Fibroblast of lung (primary cell): ENCODE measurements around the gene KCNIP1.

Experiments
- EZH2 ChIP-seq: IDR thresholded peaks from 2 replicates; pipeline ENCODE4 v1.5.1; 2012; ENCODE audit warnings: low read length, control low read depth, mild to moderate bottlenecking; ENCODE audit errors: missing control alignments
- TF ChIP-seq, protein P1 (sequence below), 2 donors: IDR thresholded peaks in 1 of 2; conservative IDR thresholded peaks in 1 of 2; 1 replicate in 1 of 2; 2 replicates in 1 of 2; pipeline ENCODE4 v1.5.1; 2011 to 2012; ENCODE audit warnings: low read length in 2 of 2, control low read depth in 1 of 2, inconsistent platforms in 1 of 2, low read depth in 1 of 2, mild to moderate bottlenecking in 1 of 2

DNA sequence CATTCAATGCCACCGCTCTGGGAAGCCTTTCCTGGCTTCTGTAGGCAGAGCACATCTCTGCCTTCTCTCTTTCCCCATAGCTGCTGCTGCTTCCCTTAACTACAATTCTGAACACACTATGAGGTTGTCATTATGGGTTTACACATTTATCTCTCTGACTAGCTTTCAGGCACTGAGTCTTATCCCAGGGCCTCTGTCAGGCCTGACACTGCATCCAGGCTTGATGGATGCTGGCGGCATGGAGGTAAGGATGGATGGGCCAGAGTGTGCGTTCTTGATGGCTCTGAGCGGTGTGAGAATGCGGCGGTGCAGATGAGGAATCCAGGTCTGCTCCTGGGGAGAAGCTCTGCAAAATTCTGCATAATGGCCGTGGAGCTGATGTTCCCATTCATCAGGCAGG, 6.3 kb downstream of the KCNIP1 start:
- TF ChIP-seq, protein P1, sequence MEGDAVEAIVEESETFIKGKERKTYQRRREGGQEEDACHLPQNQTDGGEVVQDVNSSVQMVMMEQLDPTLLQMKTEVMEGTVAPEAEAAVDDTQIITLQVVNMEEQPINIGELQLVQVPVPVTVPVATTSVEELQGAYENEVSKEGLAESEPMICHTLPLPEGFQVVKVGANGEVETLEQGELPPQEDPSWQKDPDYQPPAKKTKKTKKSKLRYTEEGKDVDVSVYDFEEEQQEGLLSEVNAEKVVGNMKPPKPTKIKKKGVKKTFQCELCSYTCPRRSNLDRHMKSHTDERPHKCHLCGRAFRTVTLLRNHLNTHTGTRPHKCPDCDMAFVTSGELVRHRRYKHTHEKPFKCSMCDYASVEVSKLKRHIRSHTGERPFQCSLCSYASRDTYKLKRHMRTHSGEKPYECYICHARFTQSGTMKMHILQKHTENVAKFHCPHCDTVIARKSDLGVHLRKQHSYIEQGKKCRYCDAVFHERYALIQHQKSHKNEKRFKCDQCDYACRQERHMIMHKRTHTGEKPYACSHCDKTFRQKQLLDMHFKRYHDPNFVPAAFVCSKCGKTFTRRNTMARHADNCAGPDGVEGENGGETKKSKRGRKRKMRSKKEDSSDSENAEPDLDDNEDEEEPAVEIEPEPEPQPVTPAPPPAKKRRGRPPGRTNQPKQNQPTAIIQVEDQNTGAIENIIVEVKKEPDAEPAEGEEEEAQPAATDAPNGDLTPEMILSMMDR (conservative IDR thresholded peaks at IDR 0.05 in 1 of 2, IDR thresholded peaks at IDR 0.05 in 1 of 2; ENCODE audit: low read depth in 1 of 2, low read length in 2 of 2), result no peak
- TF ChIP-seq EZH2, result no peak
